NCI-H146 treated with DMSO at 0.1 percent for 48 hours (cell line): Measurements from ENCODE around the gene SPATA25.

ENCODE experiments used
- DNase-seq: peaks from one replicate; lab custom pipeline; 2025; ENCODE audit not compliant: unreplicated experiment; lab: John Stamatoyannopoulos, UW

Gene SPATA25

GRCh38 chr20:45867136-45867818 is 20.1 kb downstream of the SPATA25 start:
- DNase-seq = no peak

GRCh38 chr20:45866454-45866853 is 21.0 kb downstream of the SPATA25 start:
- DNase-seq = no peak

GRCh38 chr20:45863543-45864470 is 23.6 kb downstream of the SPATA25 start:
- DNase-seq = no peak

- no peak for DNase-seq
These were observed 26.0 kb downstream of the SPATA25 start for GRCh38 chr20:45861221-45862075.

- DNase-seq = no peak
These were observed 26.7 kb downstream of the SPATA25 start for GRCh38 chr20:45860560-45861220.

- DNase-seq = no peak
These were observed 27.5 kb downstream of the SPATA25 start for GRCh38 chr20:45859916-45860315.

GRCh38 chr20:45857882-45858216 is 29.6 kb downstream of the SPATA25 start:
- DNase-seq = no peak

GRCh38 chr20:45857114-45857881 is 30.1 kb downstream of the SPATA25 start, which contains the start of the genes ACOT8 and ZSWIM3:
TSS of gene ACOT8 (minus strand) at chr20:45857392. CDS start at chr20:45857315, 77 bp downstream.
TSS of gene ZSWIM3 (plus strand) at chr20:45857614. CDS start at chr20:45857826, 212 bp downstream.
- peak; percentile 100 for DNase-seq

- DNase-seq = no peak
These were observed 33.9 kb downstream of the SPATA25 start for GRCh38 chr20:45853484-45853883.

- no peak for DNase-seq
These were observed 35.1 kb downstream of the SPATA25 start for GRCh38 chr20:45852326-45852725.

- DNase-seq = no peak
These were observed 35.9 kb downstream of the SPATA25 start for GRCh38 chr20:45851501-45851900.

- DNase-seq = no peak
These were observed 36.5 kb downstream of the SPATA25 start for GRCh38 chr20:45850926-45851325.

- DNase-seq = no peak
These were observed 37.2 kb downstream of the SPATA25 start for GRCh38 chr20:45850238-45850637.

GRCh38 chr20:45848969-45849582 is 38.3 kb downstream of the SPATA25 start:
- no peak for DNase-seq

GRCh38 chr20:45848421-45848820 is 39.0 kb downstream of the SPATA25 start:
- DNase-seq = no peak

GRCh38 chr20:45845452-45845851 is 42.0 kb downstream of the SPATA25 start:
- DNase-seq = no peak

GRCh38 chr20:45843506-45843905 is 43.9 kb downstream of the SPATA25 start:
- no peak for DNase-seq

GRCh38 chr20:45842169-45842812 is 45.1 kb downstream of the SPATA25 start:
- DNase-seq = no peak
